Caco-2 (cell line): Measurements from ENCODE around the gene C16orf74. TPM values are rescaled to one million over a fixed set of nuclear protein-coding genes. Genes with fewer than 3 reads are reported as not detected.

ENCODE experiments used
- BruUV-seq: library from RNA; stranded (reverse); fragments of 400-500 nt; replicated peaks from 2 replicates; lab custom pipeline; 2021; lab: Mats Ljungman, UMichigan
- CTCF ChIA-PET: fragments of 300-600 bp; sonication (Branson Sonifier 250); formaldehyde crosslinking; loops from one replicate; lab custom pipeline; 2022; ENCODE audit warnings: antibody characterized with exemption; lab: Charles Lee
- POLR2A ChIA-PET: fragments of 300-600 bp; sonication (Branson Sonifier 250); formaldehyde crosslinking; loops from one replicate; lab custom pipeline; 2022; ENCODE audit warnings: antibody characterized with exemption; lab: Charles Lee
- DNase-seq, 2 experiments: peaks; one replicate each; pipeline versions ENCODE4 v3.0.0 to v3.0.0-alpha.2; 2020 to 2022
- H3K27me3 ChIP-seq: replicated peaks from 2 replicates; pipeline ENCODE4 v1.6.0; 2011; ENCODE audit warnings: low read length; ENCODE audit not compliant: control insufficient read depth, insufficient read depth
- H3K36me3 ChIP-seq: 2 replicates; pipeline ENCODE4 v1.5.1; 2011; ENCODE audit warnings: low read length; ENCODE audit not compliant: control insufficient read depth, insufficient read depth
- H3K4me1 ChIP-seq: fragments of 250-450 bp; sonication (Bioruptor Pico); 2 replicates; pipeline ENCODE4 v1.5.1; 2020; ENCODE audit warnings: mild to moderate bottlenecking
- H3K4me3 ChIP-seq: 2 replicates; pipeline ENCODE4 v1.5.1; 2011; ENCODE audit warnings: low read depth, mild to moderate bottlenecking, control low read depth, low read length
- H3K9me3 ChIP-seq: fragments of 250-450 bp; sonication (Bioruptor Pico); 2 replicates; pipeline ENCODE4 v1.5.1; 2020; ENCODE audit warnings: mild to moderate bottlenecking, moderate library complexity
- H3K27ac Mint-ChIP-seq: one replicate; pipeline ENCODE4 v1.8.0; 2022; ENCODE audit warnings: mixed read lengths; ENCODE audit not compliant: unreplicated experiment
- H3K27me3 Mint-ChIP-seq: one replicate; pipeline ENCODE4 v1.8.0; 2022; ENCODE audit warnings: mixed read lengths; ENCODE audit not compliant: insufficient read depth, unreplicated experiment
- H3K36me3 Mint-ChIP-seq: one replicate; pipeline ENCODE4 v1.8.0; 2022; ENCODE audit warnings: mild to moderate bottlenecking, mixed read lengths; ENCODE audit not compliant: insufficient read depth, unreplicated experiment
- H3K4me1 Mint-ChIP-seq: one replicate; pipeline ENCODE4 v1.8.0; 2022; ENCODE audit warnings: low read depth, mixed read lengths; ENCODE audit not compliant: unreplicated experiment
- H3K4me3 Mint-ChIP-seq: one replicate; pipeline ENCODE4 v1.8.0; 2022; ENCODE audit warnings: mild to moderate bottlenecking, moderate library complexity, mixed read lengths; ENCODE audit not compliant: unreplicated experiment
- H3K9me3 Mint-ChIP-seq: one replicate; pipeline ENCODE4 v1.8.0; 2022; ENCODE audit warnings: mixed read lengths; ENCODE audit not compliant: unreplicated experiment
- CTCF ChIP-seq, 2 experiments: fragments of 200-600 bp in 1 of 2; IDR thresholded peaks; 1 replicate in 1 of 2; 2 replicates in 1 of 2; pipeline versions ENCODE4 v1.5.1 to v1.8.0; 2011 to 2022; ENCODE audit warnings: antibody characterized with exemption in 1 of 2, control low read depth in 1 of 2, inconsistent platforms in 1 of 2, low read depth in 1 of 2, low read length in 1 of 2, mild to moderate bottlenecking in 1 of 2, moderate library complexity in 1 of 2; ENCODE audit not compliant: insufficient read depth in 1 of 2, severe bottlenecking in 1 of 2, unreplicated experiment in 1 of 2
- intact Hi-C: fragments of 100-400 bp; cut with micrococcal nuclease; formaldehyde crosslinking; loops from one replicate; pipeline ENCODE4 v1.10.0; 2022; ENCODE audit not compliant: unreplicated experiment
- total RNA-seq: library from RNA; stranded (reverse); gene quantifications from 2 replicates; pipeline ENCODE4 v1.2.3, GENCODE V29; 2022

C16orf74 gene
- total RNA-seq, 1 experiment from 2014 or later = 4.0 TPM

- intact Hi-C loops = no loop called here
- no peaks in the 10 kb centered on the region for H3K9me3 ChIP-seq
- Mint-ChIP-seq H3K4me1 (no peaks in the 10 kb centered on the region), H3K4me3 (no peak overlapping the region), H3K36me3 (peaks cover 93% of the 10 kb centered on the region), H3K27me3 (no peaks in the 10 kb centered on the region), H3K27ac (no peak overlapping the region), H3K9me3 (no peaks in the 10 kb centered on the region)
- BruUV-seq = no TSS peak
- ChIA-PET CTCF (no interaction called here), POLR2A (no interaction called here)
- no peaks in the 10 kb centered on the region for H3K27me3 ChIP-seq
- H3K4me3 ChIP-seq = no peak overlapping the region
- peaks cover 31% of the 10 kb centered on the region for H3K36me3 ChIP-seq
- H3K4me1 ChIP-seq = no peaks in the 10 kb centered on the region
- DNase-seq = no peak
- no peak for TF ChIP-seq CTCF (IDR thresholded peaks at IDR 0.05; ENCODE audit: insufficient read depth in 1 of 2, low read depth in 1 of 2, low read length in 1 of 2, severe bottlenecking in 1 of 2, unreplicated experiment in 1 of 2)
Observed at GRCh38 chr16:85665373-85665740, 85.5 kb downstream of the C16orf74 start.

GRCh38 chr16:85664580-85665372 lies 86.1 kb downstream of the C16orf74 start:
- ChIA-PET CTCF (no interaction called here), POLR2A (no interaction called here)
- no peak overlapping the region for H3K4me3 ChIP-seq
- no TSS peak for BruUV-seq
- no peak for DNase-seq
- no peaks in the 10 kb centered on the region for H3K9me3 Mint-ChIP-seq
- H3K27ac Mint-ChIP-seq = no peak overlapping the region
- H3K4me1 ChIP-seq = no peaks in the 10 kb centered on the region
- H3K4me3 Mint-ChIP-seq = no peak overlapping the region
- intact Hi-C loops = no loop called here
- TF ChIP-seq CTCF (IDR thresholded peaks at IDR 0.05; ENCODE audit: insufficient read depth in 1 of 2, low read depth in 1 of 2, low read length in 1 of 2, severe bottlenecking in 1 of 2, unreplicated experiment in 1 of 2) = no peak
- H3K36me3 Mint-ChIP-seq = peaks cover 93% of the 10 kb centered on the region
- peaks cover 31% of the 10 kb centered on the region for H3K36me3 ChIP-seq
- no peaks in the 10 kb centered on the region for H3K27me3 ChIP-seq
- no peaks in the 10 kb centered on the region for H3K27me3 Mint-ChIP-seq
- no peaks in the 10 kb centered on the region for H3K9me3 ChIP-seq
- H3K4me1 Mint-ChIP-seq = no peaks in the 10 kb centered on the region

GRCh38 chr16:85663891-85664321 lies 87.0 kb downstream of the C16orf74 start:
- POLR2A ChIA-PET = no interaction called here
- TF ChIP-seq CTCF (IDR thresholded peaks at IDR 0.05; ENCODE audit: insufficient read depth in 1 of 2, low read depth in 1 of 2, low read length in 1 of 2, severe bottlenecking in 1 of 2, unreplicated experiment in 1 of 2) = no peak
- Histone ChIP-seq H3K4me1 (no peaks in the 10 kb centered on the region), H3K27me3 (no peaks in the 10 kb centered on the region), H3K36me3 (peaks cover 29% of the 10 kb centered on the region), H3K9me3 (no peaks in the 10 kb centered on the region), H3K4me3 (no peak overlapping the region)
- no peaks in the 10 kb centered on the region for H3K27me3 Mint-ChIP-seq
- H3K4me1 Mint-ChIP-seq = no peaks in the 10 kb centered on the region
- DNase-seq = no peak
- H3K36me3 Mint-ChIP-seq = peaks cover 93% of the 10 kb centered on the region
- H3K4me3 Mint-ChIP-seq = no peak overlapping the region
- intact Hi-C loops = no loop called here
- H3K27ac Mint-ChIP-seq = no peak overlapping the region
- H3K9me3 Mint-ChIP-seq = no peaks in the 10 kb centered on the region
- BruUV-seq = no TSS peak
- CTCF ChIA-PET = no interaction called here
